Thyroid gland (tissue), 4 donors: ENCODE data around the gene C3orf70. TPM values are rescaled to one million over a fixed set of nuclear protein-coding genes. Genes with fewer than 3 reads are reported as not detected.

Experiments used
- DNase-seq, 2 donors: peaks; one replicate each; pipeline ENCODE4 v3.0.0-alpha.2; 2019
- H3K27ac ChIP-seq, 3 donors: fragments of 200-600 bp; sonication (generic); 1 replicate in 2 of 3; 2 replicates in 1 of 3; pipeline ENCODE4 v1.5.1; 2016 to 2019; ENCODE audit warnings: mild to moderate bottlenecking in 1 of 3, moderate library complexity in 1 of 3
- H3K27me3 ChIP-seq: fragments of 200-600 bp; sonication (generic); one replicate; pipeline ENCODE4 v1.5.1; 2019
- H3K36me3 ChIP-seq, 2 donors: fragments of 200-600 bp; sonication (generic); one replicate each; pipeline ENCODE4 v1.5.1; 2016 to 2019
- H3K4me1 ChIP-seq, 2 donors: fragments of 200-600 bp; sonication (generic); one replicate each; pipeline ENCODE4 v1.5.1; 2017 to 2019
- H3K4me3 ChIP-seq, 3 donors: fragments of 200-600 bp; sonication (generic); replicated peaks in 1 of 3; 1 replicate in 2 of 3; 2 replicates in 1 of 3; pipeline ENCODE4 v1.5.1; 2016; ENCODE audit warnings: mild to moderate bottlenecking in 1 of 3
- H3K9me3 ChIP-seq: fragments of 200-600 bp; sonication (generic); one replicate; pipeline ENCODE4 v1.5.1; 2017
- POLR2A ChIP-seq, 2 donors: fragments of 450-650 bp; IDR thresholded peaks; one replicate each; pipeline ENCODE4 v1.6.1; 2017; ENCODE audit warnings: antibody characterized with exemption in 2 of 2, mild to moderate bottlenecking in 2 of 2, moderate library complexity in 1 of 2
- WGBS, 2 donors: methylation state at CpG; one replicate each; pipeline ENCODE4 v1.1.5; 2017; 5-methylcytosine and 5-hydroxymethylcytosine counted together
- intact Hi-C: fragments of 100-400 bp; cut with DNase I; formaldehyde crosslinking; loops from one replicate; pipeline ENCODE4 v1.15.1; 2023
- total RNA-seq, 4 donors: library from RNA; depleted of rRNA; stranded (reverse); fragments of >200 nt; gene quantifications; one replicate each; pipeline ENCODE4 v1.2.3, GENCODE V29; 2016
- TF ChIP-seq, protein P1 (sequence below), 6 experiments: fragments of 200-600 bp in 3 of 6; fragments of 450-650 bp in 3 of 6; sonication (generic) in 3 of 6; IDR thresholded peaks; one replicate each; pipeline ENCODE4 v1.5.1; 2016 to 2019; ENCODE audit warnings: antibody characterized with exemption in 6 of 6, mild to moderate bottlenecking in 2 of 6, inconsistent platforms in 1 of 6, moderate library complexity in 1 of 6

Gene C3orf70
- total RNA-seq, 4 donors from 2014 or later: 1.6 to 3.0 (median 2.1) TPM

DNA sequence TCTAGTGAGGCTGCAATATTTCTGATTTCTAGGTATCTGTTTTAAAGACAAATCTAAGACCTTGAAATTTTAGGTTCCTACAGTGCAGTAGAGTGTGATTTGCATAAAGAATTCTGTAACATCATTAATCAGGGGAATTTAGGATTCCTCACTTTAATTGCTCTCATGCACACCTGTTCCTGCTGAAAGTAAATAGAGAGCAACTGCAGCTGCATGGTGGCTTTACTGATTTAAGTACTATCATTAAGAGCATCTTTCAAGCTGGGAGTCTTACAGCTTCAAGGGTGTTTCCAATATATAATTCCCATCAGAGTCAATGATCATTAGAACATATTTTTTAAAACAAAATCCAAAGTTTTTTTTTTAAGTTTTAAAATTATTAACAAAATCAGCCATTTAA lies 36.0 kb upstream of the C3orf70 start:
- no peaks in the 10 kb centered on the region for H3K9me3 ChIP-seq
- H3K27ac ChIP-seq: no peak overlapping the region
- H3K36me3 ChIP-seq: no peaks in the 10 kb centered on the region
- no peak overlapping the region for H3K4me3 ChIP-seq
- H3K27me3 ChIP-seq: no peaks in the 10 kb centered on the region
- DNase-seq: no peak
- intact Hi-C loops: no loop called here
- TF ChIP-seq, protein P1, sequence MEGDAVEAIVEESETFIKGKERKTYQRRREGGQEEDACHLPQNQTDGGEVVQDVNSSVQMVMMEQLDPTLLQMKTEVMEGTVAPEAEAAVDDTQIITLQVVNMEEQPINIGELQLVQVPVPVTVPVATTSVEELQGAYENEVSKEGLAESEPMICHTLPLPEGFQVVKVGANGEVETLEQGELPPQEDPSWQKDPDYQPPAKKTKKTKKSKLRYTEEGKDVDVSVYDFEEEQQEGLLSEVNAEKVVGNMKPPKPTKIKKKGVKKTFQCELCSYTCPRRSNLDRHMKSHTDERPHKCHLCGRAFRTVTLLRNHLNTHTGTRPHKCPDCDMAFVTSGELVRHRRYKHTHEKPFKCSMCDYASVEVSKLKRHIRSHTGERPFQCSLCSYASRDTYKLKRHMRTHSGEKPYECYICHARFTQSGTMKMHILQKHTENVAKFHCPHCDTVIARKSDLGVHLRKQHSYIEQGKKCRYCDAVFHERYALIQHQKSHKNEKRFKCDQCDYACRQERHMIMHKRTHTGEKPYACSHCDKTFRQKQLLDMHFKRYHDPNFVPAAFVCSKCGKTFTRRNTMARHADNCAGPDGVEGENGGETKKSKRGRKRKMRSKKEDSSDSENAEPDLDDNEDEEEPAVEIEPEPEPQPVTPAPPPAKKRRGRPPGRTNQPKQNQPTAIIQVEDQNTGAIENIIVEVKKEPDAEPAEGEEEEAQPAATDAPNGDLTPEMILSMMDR (IDR thresholded peaks at IDR 0.05): no peak
- no peak for TF ChIP-seq POLR2A (IDR thresholded peaks at IDR 0.05)
- H3K4me1 ChIP-seq: no peaks in the 10 kb centered on the region

DNA sequence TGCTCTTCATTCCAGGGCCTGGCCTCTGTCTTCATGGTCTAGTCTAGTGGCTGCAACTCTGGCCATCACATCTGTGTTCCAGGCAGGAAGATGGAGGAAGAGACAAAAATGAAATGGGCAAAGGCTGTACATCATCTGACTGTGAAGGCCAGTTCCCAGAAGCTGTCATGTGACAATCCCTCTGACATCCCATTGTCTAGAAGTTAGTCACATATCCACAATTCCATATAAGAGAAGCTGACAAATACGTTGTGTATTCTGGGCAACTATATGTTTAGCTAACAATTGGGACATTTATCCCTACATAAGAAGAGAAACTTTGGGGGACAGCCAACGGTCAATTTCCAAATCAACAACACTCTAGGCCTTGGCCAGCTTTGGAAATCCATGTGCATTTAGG lies 34.5 kb upstream of the C3orf70 start:
- no peaks in the 10 kb centered on the region for H3K36me3 ChIP-seq
- intact Hi-C loops: no loop called here
- no peaks in the 10 kb centered on the region for H3K4me1 ChIP-seq
- no peaks in the 10 kb centered on the region for H3K27me3 ChIP-seq
- no peaks in the 10 kb centered on the region for H3K9me3 ChIP-seq
- no peak overlapping the region for H3K27ac ChIP-seq
- H3K4me3 ChIP-seq: no peak overlapping the region
- 81 to 94% methylated on average over 2 of the region's 2 CpGs for WGBS, 2 donors
- DNase-seq: no peak
- TF ChIP-seq POLR2A (IDR thresholded peaks at IDR 0.05): no peak
- TF ChIP-seq, protein P1 (IDR thresholded peaks at IDR 0.05): no peak

DNA sequence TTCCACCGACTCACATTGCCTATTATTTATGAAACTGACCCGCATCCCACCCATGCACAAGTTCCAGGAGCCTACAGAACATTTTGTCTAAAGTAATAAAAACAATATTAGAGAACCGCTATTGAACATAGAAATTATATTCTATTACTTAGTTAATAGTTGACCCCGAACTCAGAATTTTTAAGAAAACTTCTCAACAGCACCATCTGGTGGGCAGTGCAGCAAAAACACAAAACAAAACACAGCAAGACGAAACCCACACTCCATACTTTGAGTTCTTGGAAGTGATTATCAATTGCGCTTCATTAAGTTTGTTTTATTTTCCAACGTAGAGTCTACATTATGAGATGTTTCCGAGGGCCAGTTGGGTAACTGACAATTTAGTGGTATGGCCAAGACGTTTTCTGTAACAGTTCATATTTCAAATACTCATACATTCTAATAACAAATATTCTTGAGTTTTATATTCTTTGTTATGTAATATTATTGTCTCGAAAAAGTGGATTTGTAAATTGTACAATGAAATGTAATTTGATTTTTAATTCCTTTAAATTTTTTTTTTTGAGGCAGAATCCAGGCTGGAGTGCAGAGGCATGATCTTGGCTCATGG lies 24.0 kb upstream of the C3orf70 start:
- Histone ChIP-seq H3K27ac (no peak overlapping the region), H3K4me3 (no peak overlapping the region), H3K4me1 (no peaks in the 10 kb centered on the region), H3K9me3 (no peaks in the 10 kb centered on the region), H3K36me3 (no peaks in the 10 kb centered on the region), H3K27me3 (no peaks in the 10 kb centered on the region)
- intact Hi-C loops: loop anchor here (5.0 kb wide), 1 partner anchor 305 kb away; no protein-coding TSS in a partner anchor
- no peak for TF ChIP-seq POLR2A (IDR thresholded peaks at IDR 0.05)
- TF ChIP-seq, protein P1 (IDR thresholded peaks at IDR 0.05): peak; percentile 30 to 63 (median 46)
- DNase-seq: peak; percentile 10 to 27
- 17 to 20% methylated on average over 10 of the region's 10 CpGs for WGBS, 2 donors

DNA sequence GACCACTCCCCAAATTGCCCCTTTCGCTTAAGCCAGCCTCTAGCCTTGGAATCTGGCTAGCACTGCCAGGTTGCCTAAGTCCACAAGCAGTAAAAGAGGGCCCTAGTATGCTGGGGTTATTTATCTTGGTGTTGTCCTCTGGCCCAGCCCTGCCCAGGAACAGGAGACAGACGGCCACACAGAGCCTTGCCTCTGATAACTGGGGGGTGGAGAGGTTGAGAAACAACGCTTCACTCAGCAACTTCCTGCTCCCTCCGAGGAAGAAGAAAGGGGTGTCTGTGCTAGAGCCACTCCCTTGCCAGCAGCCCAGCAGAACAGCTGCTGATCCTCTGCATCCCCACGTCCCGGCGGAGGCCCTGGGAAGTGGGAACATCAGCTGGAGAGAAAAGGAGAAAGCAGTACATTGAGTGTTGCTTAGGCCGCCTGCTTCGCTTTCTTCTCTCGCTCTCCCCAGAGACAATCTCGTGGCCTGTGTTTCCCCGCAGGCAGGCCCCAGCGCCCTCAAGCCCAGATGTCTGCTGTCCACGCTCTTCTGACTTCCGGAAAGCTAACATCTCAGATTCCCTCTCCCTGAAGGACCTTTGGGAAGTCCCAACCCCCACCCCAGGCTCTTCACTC lies 22.6 kb upstream of the C3orf70 start:
- no peak overlapping the region for H3K4me3 ChIP-seq
- WGBS, 2 donors: 52 to 59% methylated on average over 15 of the region's 15 CpGs

DNA sequence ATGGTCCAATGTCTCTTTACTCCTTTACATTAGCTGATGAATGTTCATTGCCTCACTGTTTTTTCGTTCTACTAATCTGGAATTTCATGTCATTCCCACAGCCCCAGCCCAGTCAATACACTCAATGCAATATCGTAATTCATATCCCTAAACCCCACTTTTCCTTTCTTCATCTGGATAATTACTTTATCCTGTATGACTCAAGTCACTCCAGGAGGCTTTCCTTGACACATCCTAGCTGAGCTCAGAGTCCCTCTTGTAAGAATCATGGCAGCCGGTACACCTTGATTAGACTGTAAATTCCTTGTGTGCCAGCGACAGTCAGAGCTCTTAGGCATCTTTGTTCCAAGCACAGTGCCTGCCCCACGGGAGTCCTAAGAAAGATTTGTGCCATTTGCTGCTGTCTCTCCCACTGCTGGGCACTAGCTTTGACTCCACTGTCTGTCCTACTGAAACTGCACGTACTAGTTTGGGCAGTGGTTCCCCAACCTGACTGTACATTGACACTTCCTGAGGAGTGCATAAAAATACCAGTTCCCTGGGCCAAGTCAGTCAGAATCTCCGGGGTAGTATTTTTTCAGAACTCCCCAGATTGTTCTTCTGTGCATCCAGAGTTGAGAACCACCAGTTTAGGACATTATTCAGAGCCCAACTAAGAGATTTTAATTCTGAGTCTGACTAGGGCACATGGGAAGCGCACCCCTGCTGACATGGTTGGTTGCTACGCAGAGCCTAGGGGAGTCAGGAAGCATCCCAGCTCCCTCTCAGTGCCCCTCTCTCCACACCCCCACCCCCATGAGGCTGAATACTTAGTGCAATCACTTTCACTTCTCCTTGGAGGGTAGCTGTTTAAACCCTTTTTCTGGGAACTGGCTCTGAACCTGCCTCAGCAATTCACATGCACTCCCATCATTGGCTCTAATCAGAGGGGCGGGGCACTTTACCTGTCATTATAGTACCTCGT lies 19.5 kb upstream of the C3orf70 start:
- H3K4me1 ChIP-seq: no peaks in the 10 kb centered on the region
- H3K4me3 ChIP-seq: no peak overlapping the region
- no peaks in the 10 kb centered on the region for H3K9me3 ChIP-seq
- intact Hi-C loops: no loop called here
- no peak for DNase-seq
- no peaks in the 10 kb centered on the region for H3K27me3 ChIP-seq
- H3K36me3 ChIP-seq: no peaks in the 10 kb centered on the region
- 79 to 81% methylated on average over 11 of the region's 11 CpGs for WGBS, 2 donors
- TF ChIP-seq, protein P1 (IDR thresholded peaks at IDR 0.05): no peak
- TF ChIP-seq POLR2A (IDR thresholded peaks at IDR 0.05): no peak
- H3K27ac ChIP-seq: no peak overlapping the region

More for the DNA sequence above, 22.6 kb upstream of the C3orf70 start:
- Histone ChIP-seq H3K27ac (no peak overlapping the region), H3K36me3 (no peaks in the 10 kb centered on the region), H3K4me1 (no peaks in the 10 kb centered on the region), H3K9me3 (no peaks in the 10 kb centered on the region), H3K27me3 (no peaks in the 10 kb centered on the region)
- DNase-seq: no peak
- TF ChIP-seq POLR2A (IDR thresholded peaks at IDR 0.05): no peak
- intact Hi-C loops: loop anchor here (5.0 kb wide), 1 partner anchor 303 kb away; no protein-coding TSS in a partner anchor
